A549 (cell line): ENCODE data around the gene LRCH1.

Experiments used
- CEBPB ChIP-seq, 2 experiments: fragments of >200 bp in 1 of 2; sonication (Bioruptor Twin) in 1 of 2; formaldehyde crosslinking in 1 of 2; IDR thresholded peaks; 2 replicates each; pipeline ENCODE4 v1.6.1; 2012 to 2016
- CTCF ChIP-seq: fragments of >200 bp; sonication (Bioruptor Twin); formaldehyde crosslinking; IDR thresholded peaks from 3 replicates; pipeline ENCODE4 v1.5.1; 2016
- EP300 ChIP-seq, 2 experiments: fragments of >200 bp; sonication (Bioruptor Twin); formaldehyde crosslinking; IDR thresholded peaks; 2 replicates in 1 of 2; 3 replicates in 1 of 2; pipeline ENCODE4 v1.6.1; 2016 to 2017
- REST ChIP-seq: fragments of 200-600 bp; sonication (generic); IDR thresholded peaks from 2 replicates; pipeline ENCODE4 v1.6.1; 2016; ENCODE audit warnings: antibody characterized with exemption, mild to moderate bottlenecking, moderate library complexity

- no peak for TF ChIP-seq EP300 (IDR thresholded peaks at IDR 0.05)
- no peak for TF ChIP-seq REST
- no peak for TF ChIP-seq CTCF
- TF ChIP-seq CEBPB (IDR thresholded peaks at IDR 0.05), result no peak
Observed at GRCh38 chr13:46736541-46737310, 183.8 kb downstream of the LRCH1 start.
